HepG2 (cell line): Measurements from ENCODE around the gene NLRX1. TPM values are rescaled to one million over a fixed set of nuclear protein-coding genes. Genes with fewer than 3 reads are reported as not detected.

Experiments used
- HOXA7 ChIP-seq: sonication (generic); formaldehyde crosslinking; IDR thresholded peaks from 2 replicates; pipeline ENCODE4 v1.8.1; 2022; ENCODE audit warnings: mild to moderate bottlenecking, missing genetic modification reagents, moderate library complexity
- IKZF4 ChIP-seq: sonication (generic); formaldehyde crosslinking; IDR thresholded peaks from 2 replicates; pipeline ENCODE4 v1.5.1; 2020; ENCODE audit warnings: borderline replicate concordance, mild to moderate bottlenecking, low read depth, missing genetic modification reagents; ENCODE audit errors: not compliant biosample characterization
- JUND ChIP-seq: sonication (generic); formaldehyde crosslinking; IDR thresholded peaks from 2 replicates; pipeline ENCODE4 v1.8.0; 2022; ENCODE audit warnings: mild to moderate bottlenecking, missing genetic modification reagents
- KDM3A ChIP-seq: IDR thresholded peaks from 2 replicates; pipeline ENCODE4 v1.6.1; 2018; ENCODE audit warnings: low read depth, missing compliant biosample characterization
- MAFF ChIP-seq: IDR thresholded peaks from 2 replicates; pipeline ENCODE4 v1.6.1; 2011; ENCODE audit warnings: low read depth, low read length, improper control_type of control experiment
- MBD4 ChIP-seq: IDR thresholded peaks from 2 replicates; pipeline ENCODE4 v1.6.1; 2012; ENCODE audit warnings: low read length, inconsistent platforms, borderline replicate concordance
- NFKBIZ ChIP-seq: IDR thresholded peaks from 2 replicates; pipeline ENCODE4 v1.6.1; 2018; ENCODE audit warnings: missing genetic modification reagents, missing compliant biosample characterization
- NFYB ChIP-seq: sonication (generic); formaldehyde crosslinking; IDR thresholded peaks from 2 replicates; pipeline ENCODE4 v1.4.0; 2020; ENCODE audit warnings: missing genetic modification reagents
- PCBP1 ChIP-seq: fragments of 200-400 bp; formaldehyde crosslinking; IDR thresholded peaks from 2 replicates; pipeline ENCODE4 v1.6.1; 2017; ENCODE audit warnings: mild to moderate bottlenecking, low read depth, low read length, borderline replicate concordance
- SRSF4 ChIP-seq: fragments of 200-400 bp; formaldehyde crosslinking; IDR thresholded peaks from one replicate; pipeline ENCODE4 v1.6.1; 2018; ENCODE audit warnings: mild to moderate bottlenecking, low read depth, low read length, moderate library complexity; ENCODE audit not compliant: poor library complexity, severe bottlenecking
- TEAD2 ChIP-seq: sonication (generic); formaldehyde crosslinking; IDR thresholded peaks from 2 replicates; pipeline ENCODE4 v1.9.0; 2021; ENCODE audit warnings: missing genetic modification reagents
- TSC22D2 ChIP-seq: sonication (generic); formaldehyde crosslinking; IDR thresholded peaks from 2 replicates; pipeline ENCODE4 v1.5.1; 2020; ENCODE audit warnings: missing genetic modification reagents, mild to moderate bottlenecking, borderline replicate concordance
- polyA plus RNA-seq, 8 experiments: library from polyadenylated mRNA; depleted of rRNA in 3 of 8; stranded (reverse) in 7 of 8; unstranded in 1 of 8; fragments of >200 nt; fragmentation: Illumina TruSeq in 4 of 8; extraction: Trizol in 4 of 8; gene quantifications; 2 replicates each; pipeline versions ENCODE4 v1.2.1 to v1.2.3, GENCODE V29; 2011 to 2016; ENCODE audit warnings: low read depth in 4 of 8, missing spikeins in 1 of 8, mixed read lengths in 1 of 8; ENCODE audit not compliant: insufficient read depth in 1 of 8
- total RNA-seq, 5 experiments: library from RNA; depleted of rRNA; stranded (reverse); fragments of >200 nt; fragmentation: Illumina TruSeq; extraction: Trizol; gene quantifications; 2 replicates each; pipeline ENCODE4 v1.2.3, GENCODE V29; 2016; ENCODE audit warnings: low read depth in 1 of 5
- TF ChIP-seq, protein P1 (sequence below): sonication (generic); formaldehyde crosslinking; IDR thresholded peaks from 2 replicates; pipeline ENCODE4 v1.8.0; 2022; ENCODE audit warnings: missing genetic modification reagents, mild to moderate bottlenecking, inconsistent platforms, borderline replicate concordance
- TF ChIP-seq, protein P2 (sequence below): sonication (generic); formaldehyde crosslinking; IDR thresholded peaks from 2 replicates; pipeline ENCODE4 v1.4.0; 2020; ENCODE audit warnings: missing genetic modification reagents, low read depth, mild to moderate bottlenecking, borderline replicate concordance
- TF ChIP-seq, protein P3 (sequence below): sonication (generic); formaldehyde crosslinking; IDR thresholded peaks from 2 replicates; pipeline ENCODE4 v1.4.0; 2020; ENCODE audit warnings: missing genetic modification reagents
- TF ChIP-seq, protein P4 (sequence below): sonication (generic); formaldehyde crosslinking; IDR thresholded peaks from 2 replicates; pipeline ENCODE4 v1.5.0; 2020; ENCODE audit warnings: missing genetic modification reagents, mild to moderate bottlenecking, borderline replicate concordance
- TF ChIP-seq, protein P5 (sequence below): IDR thresholded peaks from 2 replicates; pipeline ENCODE4 v1.6.1; 2016; ENCODE audit warnings: low read depth, missing genetic modification reagents, missing compliant biosample characterization

NLRX1 gene
- total and polyA plus RNA-seq, 2 of the 13 experiments (the other 11 are each of a cell fraction or from before 2014, with no cell fraction given), result 8.7 to 11.0 TPM

DNA sequence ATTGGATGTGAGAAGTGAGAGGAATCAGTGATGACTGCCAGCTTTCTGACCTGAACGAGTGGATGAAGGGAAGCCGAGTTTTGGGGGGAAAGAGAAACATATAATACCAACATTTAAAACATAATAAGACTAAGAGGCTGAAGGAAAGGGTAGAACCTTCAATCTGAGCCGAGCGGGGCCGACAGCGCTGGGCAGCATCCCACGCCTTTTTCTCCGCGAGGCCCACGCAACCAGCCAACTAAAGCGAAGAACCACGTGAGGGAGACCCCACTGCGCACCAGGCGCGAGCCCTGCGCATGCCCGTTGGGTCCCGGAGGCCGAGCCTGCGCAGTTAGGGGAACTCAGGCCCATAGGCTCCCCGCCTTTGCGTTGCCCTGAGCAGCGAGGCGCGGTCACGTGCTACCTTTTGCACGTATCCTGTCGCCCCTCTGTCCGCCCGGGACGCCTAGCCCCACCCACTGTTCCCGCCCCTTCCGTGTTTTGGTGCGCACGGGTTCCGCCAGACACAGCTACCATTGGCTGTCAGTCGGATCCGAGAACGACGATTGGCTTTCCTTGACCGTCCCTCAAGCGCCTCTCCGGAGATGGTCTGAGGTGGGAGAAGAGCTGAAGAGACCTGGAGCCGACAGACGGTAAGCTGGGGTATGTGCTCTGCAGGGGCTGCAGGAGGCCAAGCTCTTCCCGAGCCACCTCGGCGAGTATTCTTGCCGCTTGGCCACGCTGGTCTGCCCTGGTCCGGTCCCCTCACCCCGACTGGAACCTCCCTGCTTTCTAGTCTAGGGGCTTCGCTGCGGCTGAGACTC is 47.3 kb upstream of the NLRX1 start, which contains the start of gene HINFP (continued):
- TF ChIP-seq, protein P1, sequence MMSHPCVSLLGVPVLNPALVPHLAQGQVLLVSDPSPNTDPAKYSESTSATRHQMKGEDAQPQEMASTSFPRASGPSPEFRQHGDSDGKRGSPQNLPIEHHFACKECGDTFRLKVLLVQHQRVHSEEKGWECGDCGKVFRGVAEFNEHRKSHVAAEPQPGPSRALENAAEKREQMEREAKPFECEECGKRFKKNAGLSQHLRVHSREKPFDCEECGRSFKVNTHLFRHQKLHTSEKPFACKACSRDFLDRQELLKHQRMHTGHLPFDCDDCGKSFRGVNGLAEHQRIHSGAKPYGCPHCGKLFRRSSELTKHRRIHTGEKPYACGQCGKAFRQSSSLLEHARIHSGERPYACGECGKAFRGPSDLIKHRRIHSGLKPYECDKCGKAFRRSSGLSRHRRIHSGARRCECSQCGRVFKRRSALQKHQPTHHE, result 0 out of 2 replicates have a peak, but pooled peaks have one; percentile 29
- no peak for TF ChIP-seq SRSF4
- TF ChIP-seq, protein P2, sequence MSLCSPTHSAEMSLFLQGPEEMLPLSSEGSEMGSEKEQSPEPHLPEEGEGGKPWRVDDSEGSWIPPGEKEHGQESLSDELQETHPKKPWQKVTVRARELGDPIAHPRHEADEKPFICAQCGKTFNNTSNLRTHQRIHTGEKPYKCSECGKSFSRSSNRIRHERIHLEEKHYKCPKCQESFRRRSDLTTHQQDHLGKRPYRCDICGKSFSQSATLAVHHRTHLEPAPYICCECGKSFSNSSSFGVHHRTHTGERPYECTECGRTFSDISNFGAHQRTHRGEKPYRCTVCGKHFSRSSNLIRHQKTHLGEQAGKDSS (CRISPR knock-in tag), result no peak
- TF ChIP-seq, protein P3, sequence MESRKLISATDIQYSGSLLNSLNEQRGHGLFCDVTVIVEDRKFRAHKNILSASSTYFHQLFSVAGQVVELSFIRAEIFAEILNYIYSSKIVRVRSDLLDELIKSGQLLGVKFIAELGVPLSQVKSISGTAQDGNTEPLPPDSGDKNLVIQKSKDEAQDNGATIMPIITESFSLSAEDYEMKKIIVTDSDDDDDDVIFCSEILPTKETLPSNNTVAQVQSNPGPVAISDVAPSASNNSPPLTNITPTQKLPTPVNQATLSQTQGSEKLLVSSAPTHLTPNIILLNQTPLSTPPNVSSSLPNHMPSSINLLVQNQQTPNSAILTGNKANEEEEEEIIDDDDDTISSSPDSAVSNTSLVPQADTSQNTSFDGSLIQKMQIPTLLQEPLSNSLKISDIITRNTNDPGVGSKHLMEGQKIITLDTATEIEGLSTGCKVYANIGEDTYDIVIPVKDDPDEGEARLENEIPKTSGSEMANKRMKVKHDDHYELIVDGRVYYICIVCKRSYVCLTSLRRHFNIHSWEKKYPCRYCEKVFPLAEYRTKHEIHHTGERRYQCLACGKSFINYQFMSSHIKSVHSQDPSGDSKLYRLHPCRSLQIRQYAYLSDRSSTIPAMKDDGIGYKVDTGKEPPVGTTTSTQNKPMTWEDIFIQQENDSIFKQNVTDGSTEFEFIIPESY (CRISPR knock-in tag), result no peak
- TF ChIP-seq JUND (CRISPR knock-in tag), result no peak
- TF ChIP-seq TSC22D2, result no peak
- no peak for TF ChIP-seq TEAD2 (CRISPR knock-in tag)
- TF ChIP-seq HOXA7, result no peak
- 0 out of 2 replicates have a peak, but pooled peaks have one; percentile 34 for TF ChIP-seq PCBP1
- no peak for TF ChIP-seq MAFF
- TF ChIP-seq NFYB (CRISPR knock-in tag), result peak; percentile 95
- TF ChIP-seq, protein P4, sequence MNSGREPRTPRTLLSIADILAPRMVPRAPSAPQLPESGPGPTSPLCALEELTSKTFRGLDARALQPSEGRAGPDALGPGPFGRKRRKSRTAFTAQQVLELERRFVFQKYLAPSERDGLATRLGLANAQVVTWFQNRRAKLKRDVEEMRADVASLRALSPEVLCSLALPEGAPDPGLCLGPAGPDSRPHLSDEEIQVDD (CRISPR knock-in tag), result no peak
- TF ChIP-seq, protein P5, sequence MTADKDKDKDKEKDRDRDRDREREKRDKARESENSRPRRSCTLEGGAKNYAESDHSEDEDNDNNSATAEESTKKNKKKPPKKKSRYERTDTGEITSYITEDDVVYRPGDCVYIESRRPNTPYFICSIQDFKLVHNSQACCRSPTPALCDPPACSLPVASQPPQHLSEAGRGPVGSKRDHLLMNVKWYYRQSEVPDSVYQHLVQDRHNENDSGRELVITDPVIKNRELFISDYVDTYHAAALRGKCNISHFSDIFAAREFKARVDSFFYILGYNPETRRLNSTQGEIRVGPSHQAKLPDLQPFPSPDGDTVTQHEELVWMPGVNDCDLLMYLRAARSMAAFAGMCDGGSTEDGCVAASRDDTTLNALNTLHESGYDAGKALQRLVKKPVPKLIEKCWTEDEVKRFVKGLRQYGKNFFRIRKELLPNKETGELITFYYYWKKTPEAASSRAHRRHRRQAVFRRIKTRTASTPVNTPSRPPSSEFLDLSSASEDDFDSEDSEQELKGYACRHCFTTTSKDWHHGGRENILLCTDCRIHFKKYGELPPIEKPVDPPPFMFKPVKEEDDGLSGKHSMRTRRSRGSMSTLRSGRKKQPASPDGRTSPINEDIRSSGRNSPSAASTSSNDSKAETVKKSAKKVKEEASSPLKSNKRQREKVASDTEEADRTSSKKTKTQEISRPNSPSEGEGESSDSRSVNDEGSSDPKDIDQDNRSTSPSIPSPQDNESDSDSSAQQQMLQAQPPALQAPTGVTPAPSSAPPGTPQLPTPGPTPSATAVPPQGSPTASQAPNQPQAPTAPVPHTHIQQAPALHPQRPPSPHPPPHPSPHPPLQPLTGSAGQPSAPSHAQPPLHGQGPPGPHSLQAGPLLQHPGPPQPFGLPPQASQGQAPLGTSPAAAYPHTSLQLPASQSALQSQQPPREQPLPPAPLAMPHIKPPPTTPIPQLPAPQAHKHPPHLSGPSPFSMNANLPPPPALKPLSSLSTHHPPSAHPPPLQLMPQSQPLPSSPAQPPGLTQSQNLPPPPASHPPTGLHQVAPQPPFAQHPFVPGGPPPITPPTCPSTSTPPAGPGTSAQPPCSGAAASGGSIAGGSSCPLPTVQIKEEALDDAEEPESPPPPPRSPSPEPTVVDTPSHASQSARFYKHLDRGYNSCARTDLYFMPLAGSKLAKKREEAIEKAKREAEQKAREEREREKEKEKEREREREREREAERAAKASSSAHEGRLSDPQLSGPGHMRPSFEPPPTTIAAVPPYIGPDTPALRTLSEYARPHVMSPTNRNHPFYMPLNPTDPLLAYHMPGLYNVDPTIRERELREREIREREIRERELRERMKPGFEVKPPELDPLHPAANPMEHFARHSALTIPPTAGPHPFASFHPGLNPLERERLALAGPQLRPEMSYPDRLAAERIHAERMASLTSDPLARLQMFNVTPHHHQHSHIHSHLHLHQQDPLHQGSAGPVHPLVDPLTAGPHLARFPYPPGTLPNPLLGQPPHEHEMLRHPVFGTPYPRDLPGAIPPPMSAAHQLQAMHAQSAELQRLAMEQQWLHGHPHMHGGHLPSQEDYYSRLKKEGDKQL (CRISPR knock-in tag), result peak; percentile 5; the same call in 1 of the 2 replicates
- TF ChIP-seq IKZF4, result no peak
- no peak for TF ChIP-seq MBD4
- no peak for TF ChIP-seq KDM3A (CRISPR knock-in tag)
- 0 out of 2 replicates have a peak, but pooled peaks have one; percentile 32 for TF ChIP-seq NFKBIZ
